Right atrium auricular region (tissue), 2 donors: ENCODE data around the gene MTR. TPM values are rescaled to one million over a fixed set of nuclear protein-coding genes. Genes with fewer than 3 reads are reported as not detected.

ENCODE experiments used
- DNase-seq: peaks from one replicate; pipeline ENCODE4 v3.0.0-alpha.2; 2019; ENCODE audit warnings: low spot score
- H3K27ac ChIP-seq, 2 donors: fragments of 200-600 bp; sonication (generic); 1 replicate in 1 of 2; 2 replicates in 1 of 2; pipeline ENCODE4 v1.5.1; 2016 to 2019
- H3K27me3 ChIP-seq, 2 donors: fragments of 200-600 bp; sonication (generic); one replicate each; pipeline versions ENCODE4 v1.5.1 to v1.6.0; 2017 to 2019
- H3K36me3 ChIP-seq: fragments of 200-600 bp; sonication (generic); one replicate; pipeline ENCODE4 v1.5.1; 2016
- H3K4me1 ChIP-seq, 2 donors: fragments of 200-600 bp; sonication (generic); one replicate each; pipeline versions ENCODE4 v1.5.1 to v1.6.0; 2017 to 2019
- H3K4me3 ChIP-seq, 2 donors: fragments of 200-600 bp; sonication (generic); 1 replicate in 1 of 2; 2 replicates in 1 of 2; pipeline ENCODE4 v1.5.1; 2017 to 2019; ENCODE audit warnings: mild to moderate bottlenecking in 1 of 2, moderate library complexity in 1 of 2
- H3K9me3 ChIP-seq, 2 donors: fragments of 200-600 bp; sonication (generic); one replicate each; pipeline ENCODE4 v1.5.1; 2019
- total RNA-seq, 2 donors: library from RNA; depleted of rRNA; stranded (reverse); fragments of >200 nt; gene quantifications; one replicate each; pipeline ENCODE4 v1.1.0, GENCODE V29; 2016
- TF ChIP-seq, protein P1 (sequence below), 2 donors: fragments of 200-600 bp; sonication (generic); IDR thresholded peaks; one replicate each; pipeline ENCODE4 v1.5.1; 2019; ENCODE audit warnings: antibody characterized with exemption in 2 of 2

MTR gene
- total RNA-seq, result 10 to 100 TPM; 21.8 to 30.4 TPM

DNA sequence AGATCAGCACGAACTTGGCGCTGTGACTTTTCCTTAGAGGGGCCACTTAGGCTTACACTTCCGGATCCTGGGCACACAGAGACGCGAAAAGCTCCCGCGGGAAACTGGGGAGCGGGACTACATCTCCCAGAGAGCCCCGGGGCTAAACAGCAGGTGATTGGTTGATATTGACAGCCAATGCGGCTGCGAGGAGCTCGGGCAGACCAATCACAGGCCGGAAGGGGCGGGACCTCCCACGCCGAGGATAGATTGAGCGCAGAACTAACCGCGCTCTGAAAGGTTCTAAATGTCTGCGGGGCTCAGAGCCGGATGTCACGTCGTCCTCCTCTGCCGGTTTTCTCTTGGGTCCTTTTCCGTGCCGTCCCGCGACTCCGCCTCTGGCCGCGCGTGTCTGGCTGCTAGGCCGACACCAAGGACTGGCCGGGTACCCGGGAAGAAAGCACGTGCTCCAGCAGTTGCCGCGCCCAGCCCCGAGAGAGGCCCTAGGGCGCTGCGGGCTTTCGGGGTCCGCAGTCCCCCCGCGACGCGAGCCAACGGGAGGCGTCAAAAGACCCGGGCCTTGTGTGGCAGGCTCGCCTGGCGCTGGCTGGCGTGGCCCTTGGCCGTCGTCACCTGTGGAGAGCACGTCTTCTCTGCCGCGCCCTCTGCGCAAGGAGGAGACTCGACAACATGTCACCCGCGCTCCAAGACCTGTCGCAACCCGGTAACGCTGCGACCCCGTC, at the start of gene MTR:
Gene MTR, plus strand, starts transcription at position 258 of the 722 bp plus-strand sequence. Its CDS starts 412 bp downstream, at position 670.
- H3K9me3 ChIP-seq, result no peaks in the 10 kb centered on the region
- H3K36me3 ChIP-seq, result no peaks in the 10 kb centered on the region
- TF ChIP-seq, protein P1, sequence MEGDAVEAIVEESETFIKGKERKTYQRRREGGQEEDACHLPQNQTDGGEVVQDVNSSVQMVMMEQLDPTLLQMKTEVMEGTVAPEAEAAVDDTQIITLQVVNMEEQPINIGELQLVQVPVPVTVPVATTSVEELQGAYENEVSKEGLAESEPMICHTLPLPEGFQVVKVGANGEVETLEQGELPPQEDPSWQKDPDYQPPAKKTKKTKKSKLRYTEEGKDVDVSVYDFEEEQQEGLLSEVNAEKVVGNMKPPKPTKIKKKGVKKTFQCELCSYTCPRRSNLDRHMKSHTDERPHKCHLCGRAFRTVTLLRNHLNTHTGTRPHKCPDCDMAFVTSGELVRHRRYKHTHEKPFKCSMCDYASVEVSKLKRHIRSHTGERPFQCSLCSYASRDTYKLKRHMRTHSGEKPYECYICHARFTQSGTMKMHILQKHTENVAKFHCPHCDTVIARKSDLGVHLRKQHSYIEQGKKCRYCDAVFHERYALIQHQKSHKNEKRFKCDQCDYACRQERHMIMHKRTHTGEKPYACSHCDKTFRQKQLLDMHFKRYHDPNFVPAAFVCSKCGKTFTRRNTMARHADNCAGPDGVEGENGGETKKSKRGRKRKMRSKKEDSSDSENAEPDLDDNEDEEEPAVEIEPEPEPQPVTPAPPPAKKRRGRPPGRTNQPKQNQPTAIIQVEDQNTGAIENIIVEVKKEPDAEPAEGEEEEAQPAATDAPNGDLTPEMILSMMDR (IDR thresholded peaks at IDR 0.05), result no peak
- DNase-seq, result peak; percentile 99
- H3K27ac ChIP-seq, result peak within 1 kb of the TSS; percentile 92 to 95
- H3K4me3 ChIP-seq, result peak within 1 kb of the TSS; percentile 82 to 95
- H3K4me1 ChIP-seq, result peaks cover 0 to 34% of the 10 kb centered on the region in 2 donors
- no peaks in the 10 kb centered on the region for H3K27me3 ChIP-seq

DNA sequence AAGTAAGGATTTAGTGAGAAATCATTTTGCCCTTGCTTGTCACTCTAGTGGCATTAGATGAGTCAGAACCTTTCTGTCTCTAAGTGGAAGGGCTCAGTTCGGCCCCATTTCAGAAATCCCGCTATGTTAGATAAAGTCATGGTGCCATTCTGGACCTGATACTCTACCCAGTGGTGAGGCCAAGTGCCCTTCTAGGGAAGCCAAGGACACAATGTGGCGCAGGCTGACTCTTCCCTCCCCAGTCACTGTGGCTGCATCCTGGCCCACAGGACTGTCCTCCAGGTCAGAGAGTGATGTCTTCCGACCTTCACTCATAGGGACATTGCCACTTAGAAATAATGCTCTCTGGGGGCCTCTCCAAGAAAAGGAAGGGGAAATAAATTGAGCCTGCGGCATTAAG, 48.3 kb upstream of the MTR start:
- H3K36me3 ChIP-seq, result peaks cover 87% of the 10 kb centered on the region
- no peak for DNase-seq

DNA sequence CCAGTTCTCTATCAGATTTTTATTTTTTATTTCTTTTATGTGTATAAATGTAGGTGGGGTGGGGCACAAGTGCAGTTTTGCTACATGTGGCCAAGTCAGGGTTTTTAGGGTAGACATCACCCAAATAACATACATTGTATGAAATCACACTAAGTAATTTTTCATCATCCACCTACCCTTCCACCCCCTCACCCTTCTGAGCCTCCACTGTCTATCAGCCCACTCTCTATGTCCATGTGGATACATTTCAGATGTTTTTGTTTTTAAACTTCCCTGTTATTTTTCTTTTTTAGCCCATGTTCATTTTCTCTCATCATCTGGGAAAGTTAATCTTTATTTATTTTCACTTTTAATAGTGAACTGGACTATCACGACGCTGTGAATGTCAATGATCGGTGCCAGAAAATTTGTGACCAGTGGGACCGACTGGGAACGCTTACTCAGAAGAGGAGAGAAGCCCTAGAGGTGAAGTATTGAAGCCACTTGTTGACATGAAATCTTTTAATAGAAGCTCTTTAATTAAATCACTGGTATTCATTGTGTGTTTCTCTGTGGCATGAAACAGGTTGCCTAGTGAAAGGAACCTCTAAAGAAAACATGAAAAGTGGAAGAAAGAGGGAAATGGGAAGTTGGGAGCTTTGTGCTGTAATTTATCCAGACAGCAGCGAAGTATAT, 47.6 kb upstream of the MTR start:
- no peak for DNase-seq
- H3K9me3 ChIP-seq, result no peaks in the 10 kb centered on the region
- H3K4me1 ChIP-seq, result peaks cover 0 to 5% of the 10 kb centered on the region in 2 donors
- no peaks in the 10 kb centered on the region for H3K27me3 ChIP-seq
- peak overlapping the region; percentile 74 to 79 for H3K27ac ChIP-seq
- H3K4me3 ChIP-seq, result no peak overlapping the region
- TF ChIP-seq, protein P1 (IDR thresholded peaks at IDR 0.05), result no peak
- H3K36me3 ChIP-seq, result peaks cover 87% of the 10 kb centered on the region

More for the DNA sequence above, 48.3 kb upstream of the MTR start:
- H3K4me3 ChIP-seq, result no peak overlapping the region
- TF ChIP-seq, protein P1 (IDR thresholded peaks at IDR 0.05), result no peak
- H3K4me1 ChIP-seq, result peaks cover 0 to 8% of the 10 kb centered on the region in 2 donors
- peak overlapping the region; percentile 74 to 79 for H3K27ac ChIP-seq
- no peaks in the 10 kb centered on the region for H3K9me3 ChIP-seq
- H3K27me3 ChIP-seq, result no peaks in the 10 kb centered on the region

DNA sequence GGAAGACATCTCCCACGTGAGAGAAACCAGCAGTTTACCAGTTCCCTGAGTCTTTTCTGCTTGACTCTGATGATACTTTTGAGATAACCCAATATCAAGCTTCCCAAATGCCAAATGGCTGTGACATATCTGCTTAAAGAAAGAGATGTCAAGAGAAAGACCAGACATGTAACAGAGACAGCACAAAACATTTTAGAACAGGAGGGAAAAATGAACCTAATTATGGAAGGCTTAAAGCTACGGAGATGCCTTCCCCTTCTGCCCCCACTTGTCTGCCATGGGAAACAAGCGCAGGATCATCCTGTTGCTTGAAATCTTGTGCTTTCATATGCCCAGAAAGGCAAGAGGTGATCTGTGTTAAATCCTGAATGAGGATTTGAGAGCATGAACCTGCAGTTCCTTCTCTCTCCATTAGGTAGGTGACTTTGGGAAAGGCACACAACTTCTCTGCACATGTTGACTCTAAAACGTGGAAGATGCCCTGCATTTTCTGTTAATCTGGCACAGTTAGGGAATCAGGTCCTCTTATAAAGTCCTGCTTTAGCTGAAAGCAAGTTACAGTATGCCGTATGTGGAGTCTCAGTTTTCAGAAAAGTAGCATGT, 46.7 kb upstream of the MTR start:
- Histone ChIP-seq H3K27ac (peak overlapping the region; percentile 74 to 79), H3K4me1 (peaks cover 0 to 10% of the 10 kb centered on the region in 2 donors), H3K27me3 (no peaks in the 10 kb centered on the region), H3K9me3 (no peaks in the 10 kb centered on the region), H3K36me3 (peaks cover 87% of the 10 kb centered on the region), H3K4me3 (no peak overlapping the region)
- no peak for DNase-seq
- TF ChIP-seq, protein P1 (IDR thresholded peaks at IDR 0.05), result peak in 1 of 2 donors; percentile 24

DNA sequence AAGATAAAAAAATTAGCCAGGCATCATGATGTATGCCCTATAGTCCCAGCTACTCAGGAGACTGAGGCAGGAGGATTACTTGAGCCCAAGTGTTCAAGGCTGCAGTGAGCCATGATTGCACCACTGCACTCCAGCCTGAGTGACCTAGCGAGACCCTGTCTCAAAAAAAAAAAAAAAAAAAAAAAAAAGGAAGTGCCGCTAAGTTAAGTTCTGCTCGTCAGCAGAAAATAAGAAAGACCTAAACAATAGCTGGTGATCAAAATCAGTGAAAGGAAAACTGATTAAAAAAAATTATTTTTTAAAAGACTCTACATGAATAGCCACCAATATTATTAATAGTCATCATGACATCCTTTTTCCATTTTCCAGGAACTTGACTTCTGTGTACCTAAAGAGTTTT, 44.2 kb upstream of the MTR start:
- peaks cover 82% of the 10 kb centered on the region for H3K36me3 ChIP-seq
- peak overlapping the region; percentile 4 to 48 for H3K27ac ChIP-seq
- TF ChIP-seq, protein P1 (IDR thresholded peaks at IDR 0.05), result no peak
- no peak overlapping the region for H3K4me3 ChIP-seq
- no peaks in the 10 kb centered on the region for H3K27me3 ChIP-seq
- H3K9me3 ChIP-seq, result no peaks in the 10 kb centered on the region
- no peak for DNase-seq
- H3K4me1 ChIP-seq, result peaks cover 0 to 21% of the 10 kb centered on the region in 2 donors
